OCI-LY7 (cell line): ENCODE measurements around the gene ERBB2. TPM values are rescaled to one million over a fixed set of nuclear protein-coding genes. Genes with fewer than 3 reads are reported as not detected.

Source experiments
- BruUV-seq: library from RNA; stranded (reverse); fragments of 400-500 nt; replicated peaks from 2 replicates; lab custom pipeline; 2021; lab: Mats Ljungman, UMichigan
- CTCF ChIA-PET: fragments of 300-600 bp; sonication (Branson Sonifier 250); formaldehyde crosslinking; loops from one replicate; lab custom pipeline; 2022; ENCODE audit warnings: antibody characterized with exemption; ENCODE audit not compliant: unreplicated experiment; lab: Charles Lee
- POLR2A ChIA-PET: fragments of 300-600 bp; sonication (Branson Sonifier 250); formaldehyde crosslinking; loops from one replicate; lab custom pipeline; 2022; ENCODE audit warnings: antibody characterized with exemption; lab: Charles Lee
- DNase-seq: peaks from one replicate; pipeline ENCODE4 v3.0.0-alpha.2; 2015; ENCODE audit warnings: low spot score
- H2AFZ ChIP-seq: fragments of 200-600 bp; sonication (generic), shearing (Covaris generic); 2 replicates; pipeline ENCODE4 v1.6.1; 2014; ENCODE audit warnings: mild to moderate bottlenecking, antibody characterized with exemption, low read length, moderate library complexity
- H3K27ac ChIP-seq: fragments of 200-600 bp; sonication (generic); 2 replicates; pipeline ENCODE4 v1.5.1; 2014; ENCODE audit warnings: mixed run types, low read depth, mild to moderate bottlenecking, moderate library complexity, low read length, inconsistent platforms; ENCODE audit not compliant: poor library complexity, severe bottlenecking
- H3K36me3 ChIP-seq: fragments of 200-600 bp; sonication (generic); 2 replicates; pipeline ENCODE4 v1.6.1; 2014; ENCODE audit warnings: mild to moderate bottlenecking, antibody characterized with exemption, low read length, moderate library complexity, mixed read lengths; ENCODE audit not compliant: insufficient read depth
- H3K4me1 ChIP-seq: fragments of 200-600 bp; sonication (generic); 2 replicates; pipeline ENCODE4 v1.5.1; 2014; ENCODE audit warnings: mild to moderate bottlenecking, low read length; ENCODE audit not compliant: insufficient read depth, poor library complexity, severe bottlenecking
- H3K4me2 ChIP-seq: fragments of 200-600 bp; sonication (generic); 2 replicates; pipeline ENCODE4 v1.6.1; 2014; ENCODE audit warnings: mild to moderate bottlenecking, low read length
- H3K4me3 ChIP-seq: fragments of 200-600 bp; sonication (generic); 2 replicates; pipeline ENCODE4 v1.5.1; 2014; ENCODE audit warnings: mild to moderate bottlenecking, low read depth, low read length; ENCODE audit not compliant: poor library complexity, severe bottlenecking
- H3K79me2 ChIP-seq: fragments of 200-600 bp; sonication (generic); 2 replicates; pipeline ENCODE4 v1.6.1; 2016; ENCODE audit warnings: low read depth, mild to moderate bottlenecking, low read length, moderate library complexity, mixed read lengths; ENCODE audit not compliant: insufficient read depth
- H3K9me2 ChIP-seq: fragments of 200-600 bp; sonication (generic); 2 replicates; pipeline ENCODE4 v1.6.1; 2016; ENCODE audit warnings: mild to moderate bottlenecking, low read length, mixed read lengths; ENCODE audit not compliant: insufficient read depth
- H3K9me3 ChIP-seq: fragments of 200-600 bp; sonication (generic); 2 replicates; pipeline ENCODE4 v1.6.1; 2014; ENCODE audit warnings: mild to moderate bottlenecking, mixed run types, low read length, mixed read lengths
- H4K20me1 ChIP-seq: fragments of 200-600 bp; sonication (generic); 2 replicates; pipeline ENCODE4 v1.6.1; 2014; ENCODE audit warnings: mild to moderate bottlenecking, antibody characterized with exemption, low read length, moderate library complexity, mixed read lengths; ENCODE audit not compliant: insufficient read depth
- CTCF ChIP-seq: fragments of 200-600 bp; sonication (generic); conservative IDR thresholded peaks from 2 replicates; pipeline ENCODE4 v1.5.1; 2014; ENCODE audit warnings: mild to moderate bottlenecking, antibody characterized with exemption, low read length, moderate library complexity, mixed read lengths
- EZH2phosphoT487 ChIP-seq: fragments of 200-600 bp; sonication (generic); IDR thresholded peaks from 2 replicates; pipeline ENCODE4 v1.6.1; 2018; ENCODE audit warnings: low read depth, borderline replicate concordance, mild to moderate bottlenecking, mixed run types, antibody characterized with exemption, low read length, moderate library complexity, mixed read lengths
- intact Hi-C: fragments of 100-400 bp; cut with micrococcal nuclease; formaldehyde crosslinking; loops from one replicate; pipeline ENCODE4 v1.10.0; 2022; ENCODE audit not compliant: unreplicated experiment
- total RNA-seq, 2 experiments: library from RNA; depleted of rRNA in 1 of 2; stranded (reverse); fragments of >200 nt in 1 of 2; shearing (Covaris generic) in 1 of 2; gene quantifications; 2 replicates each; pipeline ENCODE4 v1.2.3, GENCODE V29; 2014 to 2022

ERBB2 gene
- total RNA-seq, 2 experiments from 2014 or later: 6.5 to 11.4 TPM

GRCh38 chr17:39756380-39757079 is 56.7 kb downstream of the ERBB2 start:
- H3K79me2 ChIP-seq: peaks cover 31% of the 10 kb centered on the region; the same call in 1 of the 2 replicates
- peak; percentile 89 for DNase-seq
- no peaks in the 10 kb centered on the region for H3K9me3 ChIP-seq
- peaks cover 90% of the 10 kb centered on the region for H3K4me1 ChIP-seq
- peaks cover 19% of the 10 kb centered on the region for H3K36me3 ChIP-seq
- ChIA-PET CTCF (interaction anchor here (0.6 kb wide), 1 partner anchor 88 kb away, joined by 3 read pairs; no protein-coding TSS in a partner anchor), POLR2A (interaction anchor here (0.6 to 3.8 kb wide), 11 partner anchors 10 to 202 kb away, joined by 3 to 27 read pairs (median 3); no protein-coding TSS in a partner anchor)
- peak overlapping the region; percentile 99 for H3K27ac ChIP-seq
- no peak overlapping the region for H2AFZ ChIP-seq
- H3K4me3 ChIP-seq: peak overlapping the region; percentile 67
- no TSS peak for BruUV-seq
- peak overlapping the region; percentile 94 for H3K4me2 ChIP-seq
- H4K20me1 ChIP-seq: no peaks in the 10 kb centered on the region
- intact Hi-C loops: loop anchor here (1.0 to 10.0 kb wide), 5 partner anchors 20 to 302 kb away; partner anchors contain the start of gene MED1
- TF ChIP-seq EZH2phosphoT487: no peak
- peak; percentile 33; the same call in 1 of the 2 replicates for TF ChIP-seq CTCF
- H3K9me2 ChIP-seq: no peaks in the 10 kb centered on the region

- H3K4me1 ChIP-seq: peaks cover 86% of the 10 kb centered on the region
- TF ChIP-seq EZH2phosphoT487 (no peak), CTCF (no peak)
- TSS peak; percentile 40 for BruUV-seq
- H4K20me1 ChIP-seq: no peaks in the 10 kb centered on the region
- ChIA-PET POLR2A (interaction anchor here (1.0 to 3.1 kb wide), 5 partner anchors 9 to 105 kb away, joined by 5 to 24 read pairs (median 18); no protein-coding TSS in a partner anchor), CTCF (no interaction called here)
- H3K36me3 ChIP-seq: peaks cover 26% of the 10 kb centered on the region
- peak overlapping the region; percentile 67 for H3K4me3 ChIP-seq
- H2AFZ ChIP-seq: no peak overlapping the region
- H3K4me2 ChIP-seq: peak overlapping the region; percentile 94
- intact Hi-C loops: loop anchor here (5.0 to 10.0 kb wide), 3 partner anchors 90 to 302 kb away; partner anchors contain the start of gene MED1
- DNase-seq: no peak
- H3K27ac ChIP-seq: peak overlapping the region; percentile 99
- no peaks in the 10 kb centered on the region for H3K9me3 ChIP-seq
- H3K79me2 ChIP-seq: peaks cover 31% of the 10 kb centered on the region; the same call in 1 of the 2 replicates
- H3K9me2 ChIP-seq: no peaks in the 10 kb centered on the region
These were observed 57.4 kb downstream of the ERBB2 start for GRCh38 chr17:39757176-39757662.
